GM19455 (cell line): ENCODE data around the gene ATAD5.

Experiments
- ATAC-seq: cut with Tn5 transposase; IDR thresholded peaks from one replicate; pipeline ENCODE4 v1.9.1; 2021; ENCODE audit not compliant: unreplicated experiment

The ATAD5 gene

DNA sequence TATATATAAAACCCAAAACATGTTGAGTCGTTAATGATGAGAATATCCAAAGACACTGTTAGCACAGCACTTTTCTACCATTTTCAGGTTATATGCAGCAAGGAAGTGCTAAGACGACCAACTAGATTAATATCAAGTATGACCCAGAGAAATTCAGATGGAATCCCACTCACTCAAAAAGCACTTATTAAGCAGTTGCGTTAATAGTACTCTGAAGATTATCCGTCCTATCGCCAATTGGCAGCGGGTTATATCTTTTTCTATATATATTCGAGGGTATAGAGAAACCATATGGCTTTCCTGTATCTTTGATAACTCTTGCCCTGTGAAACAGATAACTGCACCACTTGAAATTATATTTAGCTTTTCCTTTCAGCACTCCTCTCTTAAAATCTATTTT, 8.3 kb upstream of the ATAD5 start:
- ATAC-seq = no peak

GRCh38 chr17:30824002-30824355, 7.8 kb upstream of the ATAD5 start:
- no peak for ATAC-seq

DNA sequence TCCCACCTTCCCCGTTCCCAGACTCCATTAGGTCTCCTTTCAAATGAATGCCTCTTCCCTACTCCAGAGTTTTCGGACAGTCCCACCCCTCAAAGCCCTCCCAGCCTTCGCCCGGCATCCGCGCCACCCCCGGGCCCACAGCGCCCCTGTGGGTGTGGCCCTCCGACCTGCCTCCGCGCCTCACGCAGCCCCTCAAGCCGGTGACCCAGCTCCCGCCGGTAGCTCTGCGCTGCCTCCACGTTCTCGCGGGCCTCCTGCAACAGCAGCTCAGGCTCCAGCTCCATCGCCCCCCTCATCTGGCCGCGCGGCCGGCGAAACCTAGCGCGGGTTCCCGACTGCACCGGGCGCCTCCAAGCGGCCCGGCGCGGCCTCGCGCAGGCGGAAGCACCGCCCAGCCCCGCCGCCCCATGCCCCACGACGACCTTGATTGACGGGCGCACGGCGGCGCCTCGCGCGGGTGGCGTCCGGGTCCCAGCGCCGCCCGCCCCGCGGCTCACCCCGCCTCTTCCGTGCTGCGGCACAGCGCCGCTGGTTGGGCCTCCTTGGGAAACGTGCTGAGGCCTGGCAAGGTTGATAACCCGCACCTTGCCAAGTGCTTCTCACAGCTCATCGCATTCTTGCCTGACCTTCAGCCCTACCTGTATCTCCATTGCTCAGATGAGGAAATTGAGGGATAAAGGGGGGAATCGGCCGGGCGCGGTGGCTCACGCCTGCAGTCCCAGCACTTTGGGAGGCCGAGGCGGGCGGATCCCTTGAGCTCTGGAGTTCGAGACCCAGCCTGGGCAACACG, 7.2 kb upstream of the ATAD5 start, which contains the start of gene CRLF3:
TSS of gene CRLF3 (minus strand) at position 337 of the 790 bp plus-strand sequence. CDS start at position 296, 41 bp downstream.
- peak; percentile 87 for ATAC-seq

DNA sequence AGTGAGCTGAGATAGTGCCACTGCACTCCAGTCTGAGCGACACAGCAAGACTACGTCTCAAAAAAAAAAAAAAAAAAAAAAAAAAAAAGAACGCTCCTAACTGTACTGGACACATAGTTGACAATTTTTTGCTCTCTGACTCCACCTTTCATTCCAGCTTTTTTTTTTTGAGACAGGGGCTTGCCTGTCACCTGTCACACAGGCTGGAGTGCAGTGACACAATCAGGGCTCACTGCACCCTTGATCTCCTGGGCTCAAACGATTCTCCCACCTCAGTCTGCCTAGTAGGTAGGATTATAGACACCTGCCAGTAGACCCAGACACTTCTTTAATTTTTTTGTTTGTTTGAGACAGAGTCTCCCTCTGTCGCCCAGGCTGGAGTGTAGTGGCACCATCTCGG, 4.7 kb upstream of the ATAD5 start:
- no peak for ATAC-seq

GRCh38 chr17:30829022-30829421, 2.7 kb upstream of the ATAD5 start:
- no peak for ATAC-seq

- no peak for ATAC-seq
These were observed 509 bp upstream of the ATAD5 start for GRCh38 chr17:30831257-30831656.

DNA sequence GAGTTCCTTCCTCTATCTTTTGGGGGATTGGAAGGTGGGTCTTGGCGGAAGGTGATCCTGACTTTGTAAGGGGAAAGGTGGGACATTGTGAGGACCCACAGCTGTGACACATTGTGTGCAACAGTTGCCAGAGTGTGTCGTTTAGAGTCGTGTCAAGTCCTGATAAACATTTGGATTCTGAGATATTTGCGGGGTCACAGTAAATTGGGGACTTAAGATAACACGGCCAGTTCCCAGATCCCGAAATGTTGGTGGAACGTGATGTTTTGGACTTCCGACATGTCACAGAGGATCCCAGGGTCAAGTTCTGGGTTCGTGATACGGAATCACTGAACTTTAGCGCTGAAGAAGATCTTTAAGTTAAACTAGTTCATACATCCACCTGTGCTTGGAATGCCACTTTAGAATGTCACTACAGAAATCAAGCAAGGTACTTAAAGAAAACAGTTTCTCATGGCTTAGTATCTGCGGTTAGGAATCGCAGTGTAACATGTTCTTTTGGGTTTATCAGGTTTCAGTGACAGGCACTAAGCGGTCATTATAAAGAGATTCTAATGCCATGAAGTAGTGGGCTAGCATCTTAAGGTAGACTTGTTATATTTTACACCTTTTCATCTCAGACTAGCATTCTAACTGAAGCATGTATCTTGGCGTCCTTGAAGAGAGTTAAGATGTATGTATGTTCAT, 815 bp downstream of the ATAD5 start:
- ATAC-seq = no peak

- ATAC-seq = no peak
These were observed 6.5 kb downstream of the ATAD5 start for GRCh38 chr17:30838202-30838807.

- no peak for ATAC-seq
These were observed 9.0 kb downstream of the ATAD5 start for GRCh38 chr17:30840771-30841170.

DNA sequence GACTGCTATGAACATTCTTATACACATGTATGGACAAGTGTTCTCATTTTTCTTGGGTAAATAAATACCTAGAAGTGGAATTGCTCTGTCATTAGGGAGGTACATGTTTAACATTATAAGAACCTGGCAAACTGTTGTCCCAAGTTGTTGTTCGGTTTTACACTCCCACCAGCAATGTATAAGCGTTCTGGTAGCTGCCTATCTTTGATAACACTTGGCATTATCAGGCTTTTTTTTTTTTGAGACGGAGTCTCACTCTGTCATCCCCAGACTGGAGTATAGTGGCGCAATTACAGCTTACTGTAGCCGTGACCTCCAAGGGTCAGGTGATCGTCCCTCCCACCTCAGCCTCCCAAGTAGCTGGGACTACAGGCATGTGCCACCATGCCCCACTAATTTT, 16.3 kb downstream of the ATAD5 start:
- ATAC-seq = no peak

GRCh38 chr17:30854146-30854545, 22.4 kb downstream of the ATAD5 start:
- ATAC-seq = no peak

GRCh38 chr17:30858556-30859250, 26.9 kb downstream of the ATAD5 start:
- ATAC-seq = no peak

- ATAC-seq = no peak
These were observed 32.9 kb downstream of the ATAD5 start for GRCh38 chr17:30864636-30865035.

- no peak for ATAC-seq
These were observed 37.2 kb downstream of the ATAD5 start for GRCh38 chr17:30869005-30869404.

DNA sequence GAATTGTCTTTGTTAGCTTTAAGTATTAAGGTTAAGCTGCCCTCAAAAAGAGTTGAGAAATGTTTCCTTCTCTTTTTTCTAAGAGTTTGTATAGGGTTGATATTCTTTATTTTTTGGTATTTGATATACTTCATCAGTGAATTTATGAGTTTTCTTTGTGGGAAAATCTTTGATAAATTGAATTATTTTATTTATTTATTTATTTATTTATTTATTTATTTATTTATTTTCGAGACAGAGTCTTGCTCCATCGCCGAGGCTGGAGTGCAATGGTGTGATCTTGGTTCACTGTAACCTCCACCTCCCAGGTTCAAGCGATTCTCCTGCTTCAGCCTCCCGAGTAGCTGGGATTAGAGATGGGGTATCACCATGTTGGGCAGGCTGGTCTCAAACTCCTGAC, 54.4 kb downstream of the ATAD5 start:
- no peak for ATAC-seq

- no peak for ATAC-seq
These were observed 62.5 kb downstream of the ATAD5 start for GRCh38 chr17:30894236-30894635.

- ATAC-seq = no peak
These were observed 65.5 kb downstream of the ATAD5 start for GRCh38 chr17:30897311-30897710.

DNA sequence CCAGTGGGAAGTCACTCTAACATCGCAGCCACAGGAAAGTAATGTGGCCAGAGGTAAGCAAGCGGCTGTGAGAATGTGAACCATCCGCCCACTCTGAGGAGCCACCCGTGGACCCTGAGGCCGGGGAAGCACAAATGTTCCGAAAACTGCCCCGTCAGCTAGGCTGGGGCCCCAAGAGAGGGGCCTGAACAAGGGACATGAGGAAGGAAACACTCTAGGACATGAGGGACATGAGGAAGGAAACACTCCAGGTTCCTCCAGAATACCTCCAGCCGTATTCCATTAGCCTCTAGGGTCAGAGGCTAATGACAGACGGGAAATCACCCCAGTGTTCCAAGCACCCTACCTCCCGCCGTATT, 74.0 kb downstream of the ATAD5 start:
- no peak for ATAC-seq

GRCh38 chr17:30906101-30906911, 74.5 kb downstream of the ATAD5 start, which contains the start of gene TEFM:
TSS of gene TEFM (minus strand) at chr17:30906238. CDS start at chr17:30906198, 40 bp downstream.
- ATAC-seq = peak; percentile 90

DNA sequence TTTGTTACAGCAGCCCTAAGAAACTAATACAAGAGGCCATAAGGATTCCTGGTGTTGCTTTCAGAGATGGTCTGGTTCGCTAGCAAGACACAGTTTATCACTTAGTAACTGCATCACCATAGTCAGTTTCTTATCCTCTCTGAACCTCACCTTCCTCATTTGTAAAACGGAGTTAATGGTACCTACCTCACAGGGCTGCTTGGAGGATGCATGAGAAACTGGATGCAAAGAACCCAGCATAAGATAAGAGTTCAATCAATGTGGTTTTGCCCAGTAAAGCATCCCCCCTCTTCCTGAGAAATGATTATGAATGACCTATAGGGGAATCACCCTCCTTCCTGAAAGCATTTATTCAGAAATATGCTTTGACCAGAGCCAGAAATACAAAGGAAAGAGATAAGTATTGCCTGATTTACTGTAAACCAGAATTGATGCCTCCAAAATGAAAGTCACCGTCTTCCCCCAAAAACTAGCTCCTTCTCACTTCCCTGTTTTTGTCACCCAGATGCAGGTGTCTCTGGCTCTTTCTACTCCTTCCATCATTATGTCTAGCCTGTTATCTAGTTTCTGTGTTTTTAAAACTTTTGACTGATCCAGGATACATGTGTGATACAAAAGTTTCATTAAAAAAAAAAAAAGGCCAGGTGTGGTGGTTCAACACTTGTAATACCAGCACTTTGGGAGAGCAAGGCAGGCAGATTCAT, 77.1 kb downstream of the ATAD5 start:
- no peak for ATAC-seq
